GM12878 (cell line): ENCODE results near the gene VAT1. TPM values are rescaled to one million over a fixed set of nuclear protein-coding genes. Genes with fewer than 3 reads are reported as not detected.

ENCODE experiments used
- ATAC-seq: fragments of 200-7000 bp; cut with Tn5 transposase; 3 replicates; pipeline ENCODE4 v1.9.1; 2020; ENCODE audit warnings: mild to moderate bottlenecking, moderate library complexity
- BruUV-seq: library from RNA; stranded (reverse); fragments of 400-500 nt; replicated peaks from 2 replicates; lab custom pipeline; 2021; lab: Mats Ljungman, UMichigan
- CTCF ChIA-PET: fragments of 300-600 bp; sonication (Branson Sonifier 250); formaldehyde crosslinking; extraction: SDS; loops from one replicate; lab custom pipeline; 2021; ENCODE audit warnings: inconsistent platforms; lab: Yijun Ruan, JAX
- POLR2A ChIA-PET: fragments of 350-600 bp; formaldehyde crosslinking; extraction: SDS; loops from one replicate; lab custom pipeline; 2021; ENCODE audit warnings: inconsistent platforms; lab: Charles Lee
- RAD21 ChIA-PET: fragments of 300-600 bp; sonication (Branson Sonifier 250); formaldehyde crosslinking; loops from one replicate; lab custom pipeline; 2023; ENCODE audit warnings: antibody characterized with exemption; ENCODE audit not compliant: unreplicated experiment; lab: Charles Lee
- SMC1A ChIA-PET: fragments of 300-600 bp; sonication (Branson Sonifier 250); formaldehyde crosslinking; loops from one replicate; lab custom pipeline; 2023; ENCODE audit not compliant: unreplicated experiment, uncharacterized antibody; lab: Charles Lee
- DNase-seq: peaks from one replicate; pipeline ENCODE4 v3.0.0-alpha.2; 2011; ENCODE audit warnings: low read depth, low spot score
- FAIRE-seq: peaks from 3 replicates; lab custom pipeline; 2011; peaks lifted over from hg19 to GRCh38; lab: Jason Lieb, UNC
- H2AFZ ChIP-seq: 2 replicates; pipeline ENCODE4 v1.6.0; 2011; ENCODE audit warnings: low read depth, low read length, control low read depth; ENCODE audit not compliant: control insufficient read depth
- H3K27ac ChIP-seq: 2 replicates; pipeline ENCODE4 v1.5.1; 2011; ENCODE audit warnings: control low read depth; ENCODE audit not compliant: control insufficient read depth, insufficient read depth
- H3K27me3 ChIP-seq, 2 experiments: replicated peaks in 1 of 2; 2 replicates each; pipeline versions ENCODE4 v1.6.0 to v1.6.1; 2011; ENCODE audit warnings: low read length in 1 of 2; ENCODE audit not compliant: control insufficient read depth in 2 of 2, insufficient read depth in 2 of 2
- H3K36me3 ChIP-seq, 2 experiments: 2 replicates each; pipeline ENCODE4 v1.5.1; 2011; ENCODE audit warnings: low read length in 1 of 2; ENCODE audit not compliant: control insufficient read depth in 2 of 2, insufficient read depth in 2 of 2
- H3K4me1 ChIP-seq: 2 replicates; pipeline ENCODE4 v1.6.1; 2011; ENCODE audit warnings: mild to moderate bottlenecking, low read length, moderate library complexity, mixed read lengths; ENCODE audit not compliant: control insufficient read depth, insufficient read depth
- H3K4me2 ChIP-seq: 2 replicates; pipeline ENCODE4 v1.6.0; 2011; ENCODE audit warnings: control low read depth; ENCODE audit not compliant: control insufficient read depth, insufficient read depth
- H3K4me3 ChIP-seq: fragments of 200-600 bp; sonication (generic); 2 replicates; pipeline ENCODE4 v1.5.1; 2016
- H3K79me2 ChIP-seq: 2 replicates; pipeline ENCODE4 v1.6.0; 2011; ENCODE audit warnings: low read length; ENCODE audit not compliant: control insufficient read depth, insufficient read depth
- H3K9ac ChIP-seq: 2 replicates; pipeline ENCODE4 v1.8.0; 2011; ENCODE audit warnings: low read length, control low read depth, mixed read lengths; ENCODE audit not compliant: control insufficient read depth, insufficient read depth
- H3K9me3 ChIP-seq: replicated peaks from 3 replicates; pipeline ENCODE4 v1.5.1; 2011; ENCODE audit warnings: mild to moderate bottlenecking, low read length; ENCODE audit not compliant: control insufficient read depth, insufficient read depth
- H4K20me1 ChIP-seq: 2 replicates; pipeline ENCODE4 v1.6.0; 2011; ENCODE audit not compliant: control insufficient read depth, insufficient read depth
- POLR2AphosphoS2 ChIP-seq: IDR thresholded peaks from 2 replicates; pipeline ENCODE4 v1.6.1; 2011; ENCODE audit warnings: low read depth, mild to moderate bottlenecking, low read length, improper control_type of control experiment, moderate library complexity
- RELA ChIP-seq: fragments of 450-650 bp; IDR thresholded peaks from 2 replicates; pipeline ENCODE4 v1.8.0; 2014; ENCODE audit warnings: borderline replicate concordance; ENCODE audit not compliant: partially characterized antibody
- STAT1 ChIP-seq: fragments of 450-650 bp; conservative IDR thresholded peaks from 2 replicates; pipeline ENCODE4 v1.6.1; 2014; ENCODE audit warnings: antibody characterized with exemption, mild to moderate bottlenecking
- TCF3 ChIP-seq: IDR thresholded peaks from 2 replicates; pipeline ENCODE4 v1.6.1; 2012; ENCODE audit warnings: low read depth, mild to moderate bottlenecking, low read length, borderline replicate concordance; ENCODE audit not compliant: insufficient read depth
- WGBS: methylation state at CpG from one replicate; pipeline ENCODE4 v1.1.6; 2016; ENCODE audit warnings: low lambda C conversion rate; ENCODE audit not compliant: insufficient replicate concordance, insufficient coverage; ENCODE audit errors: missing lambda C conversion rate; 5-methylcytosine and 5-hydroxymethylcytosine counted together
- in situ Hi-C: fragments of 300-500 bp; cut with MboI; formaldehyde crosslinking; loops from 9 replicates; pipeline ENCODE4 v1.14.3; 2018; ENCODE audit warnings: mixed read lengths
- intact Hi-C: fragments of 100-400 bp; cut with micrococcal nuclease; formaldehyde crosslinking; loops from one replicate; pipeline ENCODE4 v1.14.2; 2022; ENCODE audit not compliant: unreplicated experiment
- polyA plus RNA-seq, 11 experiments: library from polyadenylated mRNA; depleted of rRNA in 4 of 11; unstranded in 6 of 11; stranded (reverse) in 5 of 11; fragments of >200 nt; fragmentation: Nextera tagmentation in 4 of 11; fragmentation: Illumina TruSeq in 1 of 11; extraction: Ambion mirVana in 4 of 11; extraction: Trizol in 1 of 11; gene quantifications; 1 replicate in 1 of 11; 2 replicates in 10 of 11; pipeline versions ENCODE4 v1.2.1 to v1.2.3, GENCODE V29; 2011 to 2016; ENCODE audit warnings: inconsistent platforms in 2 of 11, missing spikeins in 2 of 11, low read depth in 1 of 11
- total RNA-seq, 4 experiments: library from RNA; depleted of rRNA in 3 of 4; stranded (reverse); fragments of >200 nt in 3 of 4; fragmentation: Illumina TruSeq in 1 of 4; extraction: Trizol in 1 of 4; gene quantifications; 2 replicates each; pipeline versions ENCODE4 v1.2.1 to v1.2.3, GENCODE V29; 2013 to 2021
- TF ChIP-seq, protein P1 (sequence below): IDR thresholded peaks from 2 replicates; pipeline ENCODE4 v1.6.1; 2011; ENCODE audit warnings: borderline replicate concordance, low read depth, mild to moderate bottlenecking, moderate library complexity, low read length; ENCODE audit not compliant: insufficient read depth, poor library complexity, severe bottlenecking
- TF ChIP-seq, protein P2 (sequence below): fragments of 450-650 bp; IDR thresholded peaks from 2 replicates; pipeline ENCODE4 v1.6.1; 2017; ENCODE audit warnings: antibody characterized with exemption, mild to moderate bottlenecking, moderate library complexity
- TF ChIP-seq, protein P3 (sequence below): IDR thresholded peaks from 2 replicates; pipeline ENCODE4 v1.6.1; 2011; ENCODE audit warnings: mild to moderate bottlenecking, low read depth, low read length, moderate library complexity; ENCODE audit not compliant: insufficient replicate concordance
- TF ChIP-seq, protein P4 (sequence below), 3 experiments: IDR thresholded peaks in 2 of 3; conservative IDR thresholded peaks in 1 of 3; 2 replicates each; pipeline ENCODE4 v1.5.1; 2011; ENCODE audit warnings: low read depth in 3 of 3, low read length in 3 of 3, mild to moderate bottlenecking in 3 of 3, control low read depth in 2 of 3, moderate library complexity in 2 of 3, inconsistent platforms in 1 of 3, mixed read lengths in 1 of 3; ENCODE audit not compliant: control insufficient read depth in 2 of 3, insufficient read depth in 1 of 3; ENCODE audit errors: extremely low read depth in 1 of 3
- TF ChIP-seq, protein P5 (sequence below): IDR thresholded peaks from 2 replicates; pipeline ENCODE4 v1.6.1; 2012; ENCODE audit warnings: low read depth, low read length, improper control_type of control experiment
- TF ChIP-seq, protein P6 (sequence below): IDR thresholded peaks from 2 replicates; pipeline ENCODE4 v1.6.1; 2012; ENCODE audit warnings: low read depth, low read length, improper control_type of control experiment

Gene VAT1
- total and polyA plus RNA-seq, 10 of the 15 experiments (the other 5 are each of a cell fraction or from before 2014, with no cell fraction given): 5.0 to 19.8 (median 8.2) TPM

DNA sequence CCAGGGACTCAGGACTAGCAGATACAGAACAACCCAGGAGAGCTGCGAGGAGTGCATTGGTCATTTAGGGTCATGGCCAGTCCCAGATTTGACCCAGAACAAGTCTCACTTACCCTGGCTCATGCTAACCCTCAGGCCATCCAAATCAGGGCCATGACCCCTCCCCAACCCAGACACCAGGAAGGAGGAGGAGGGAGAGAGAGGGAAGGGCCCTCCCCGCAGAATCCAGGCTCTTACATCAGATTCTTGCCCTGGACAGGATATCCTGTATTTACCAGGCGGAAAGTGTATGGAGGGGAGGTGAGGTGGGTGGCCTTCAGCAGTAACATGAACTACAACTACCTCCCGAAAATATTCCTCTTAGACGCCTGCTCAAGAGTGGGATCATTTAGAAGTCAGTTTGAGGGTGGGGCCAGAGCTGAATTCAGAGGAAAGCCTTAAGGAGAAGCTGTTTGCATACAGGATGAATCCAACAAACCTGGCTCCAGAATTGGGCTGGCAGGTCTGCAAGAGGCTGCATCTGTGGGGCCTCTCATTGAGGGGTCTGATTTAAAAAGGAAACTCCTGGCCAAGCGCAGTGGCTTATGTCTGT is 2.1 kb downstream of the VAT1 start (continued):
- TF ChIP-seq, protein P1, sequence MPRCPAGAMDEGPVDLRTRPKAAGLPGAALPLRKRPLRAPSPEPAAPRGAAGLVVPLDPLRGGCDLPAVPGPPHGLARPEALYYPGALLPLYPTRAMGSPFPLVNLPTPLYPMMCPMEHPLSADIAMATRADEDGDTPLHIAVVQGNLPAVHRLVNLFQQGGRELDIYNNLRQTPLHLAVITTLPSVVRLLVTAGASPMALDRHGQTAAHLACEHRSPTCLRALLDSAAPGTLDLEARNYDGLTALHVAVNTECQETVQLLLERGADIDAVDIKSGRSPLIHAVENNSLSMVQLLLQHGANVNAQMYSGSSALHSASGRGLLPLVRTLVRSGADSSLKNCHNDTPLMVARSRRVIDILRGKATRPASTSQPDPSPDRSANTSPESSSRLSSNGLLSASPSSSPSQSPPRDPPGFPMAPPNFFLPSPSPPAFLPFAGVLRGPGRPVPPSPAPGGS: no peak
- no peak for TF ChIP-seq POLR2AphosphoS2
- TF ChIP-seq, protein P2, sequence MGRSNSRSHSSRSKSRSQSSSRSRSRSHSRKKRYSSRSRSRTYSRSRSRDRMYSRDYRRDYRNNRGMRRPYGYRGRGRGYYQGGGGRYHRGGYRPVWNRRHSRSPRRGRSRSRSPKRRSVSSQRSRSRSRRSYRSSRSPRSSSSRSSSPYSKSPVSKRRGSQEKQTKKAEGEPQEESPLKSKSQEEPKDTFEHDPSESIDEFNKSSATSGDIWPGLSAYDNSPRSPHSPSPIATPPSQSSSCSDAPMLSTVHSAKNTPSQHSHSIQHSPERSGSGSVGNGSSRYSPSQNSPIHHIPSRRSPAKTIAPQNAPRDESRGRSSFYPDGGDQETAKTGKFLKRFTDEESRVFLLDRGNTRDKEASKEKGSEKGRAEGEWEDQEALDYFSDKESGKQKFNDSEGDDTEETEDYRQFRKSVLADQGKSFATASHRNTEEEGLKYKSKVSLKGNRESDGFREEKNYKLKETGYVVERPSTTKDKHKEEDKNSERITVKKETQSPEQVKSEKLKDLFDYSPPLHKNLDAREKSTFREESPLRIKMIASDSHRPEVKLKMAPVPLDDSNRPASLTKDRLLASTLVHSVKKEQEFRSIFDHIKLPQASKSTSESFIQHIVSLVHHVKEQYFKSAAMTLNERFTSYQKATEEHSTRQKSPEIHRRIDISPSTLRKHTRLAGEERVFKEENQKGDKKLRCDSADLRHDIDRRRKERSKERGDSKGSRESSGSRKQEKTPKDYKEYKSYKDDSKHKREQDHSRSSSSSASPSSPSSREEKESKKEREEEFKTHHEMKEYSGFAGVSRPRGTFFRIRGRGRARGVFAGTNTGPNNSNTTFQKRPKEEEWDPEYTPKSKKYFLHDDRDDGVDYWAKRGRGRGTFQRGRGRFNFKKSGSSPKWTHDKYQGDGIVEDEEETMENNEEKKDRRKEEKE: no peak
- TF ChIP-seq STAT1: no peak

DNA sequence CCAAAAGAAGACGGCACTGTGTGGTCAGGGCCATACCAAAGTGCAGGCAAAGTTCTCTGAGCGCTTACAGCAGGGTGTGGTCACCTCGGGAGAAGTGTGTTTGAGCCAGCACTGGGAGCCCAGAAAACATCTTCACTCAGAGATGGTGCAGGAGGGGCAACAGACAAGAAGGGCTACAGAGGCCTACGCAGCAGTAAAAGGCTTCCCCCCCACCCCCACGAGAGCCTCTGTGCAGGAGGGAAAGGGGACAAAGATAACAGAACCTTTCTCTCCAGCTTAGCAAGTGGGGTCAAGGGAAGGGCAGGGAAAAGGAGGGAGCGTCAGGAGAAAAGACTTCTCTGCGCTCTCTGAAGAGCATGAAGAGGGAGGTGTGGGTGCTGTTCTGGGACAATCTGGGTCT is 2.8 kb downstream of the VAT1 start:
- WGBS: 59% methylated on average over 7 of the region's 7 CpGs
- Histone ChIP-seq H3K9ac (no peak overlapping the region), H4K20me1 (no peaks in the 10 kb centered on the region), H3K4me2 (no peak overlapping the region), H3K36me3 (no peaks in the 10 kb centered on the region), H3K9me3 (no peaks in the 10 kb centered on the region), H3K4me3 (no peak overlapping the region), H3K4me1 (peaks cover 6% of the 10 kb centered on the region; the same call in 1 of the 2 replicates), H3K79me2 (no peaks in the 10 kb centered on the region), H3K27me3 (no peaks in the 10 kb centered on the region), H2AFZ (no peak overlapping the region), H3K27ac (no peak overlapping the region)
- in situ Hi-C loops: no loop called here
- no peak for DNase-seq
- POLR2A ChIA-PET: no interaction called here
- intact Hi-C loops: no loop called here
- no peak for FAIRE-seq
- RAD21 ChIA-PET: no interaction called here
- CTCF ChIA-PET: no interaction called here
- ATAC-seq: no peak
- SMC1A ChIA-PET: interaction anchor here (1.2 kb wide), 1 partner anchor 12 kb away, joined by 3 read pairs; the partner anchor contains the start of gene IFI35
- BruUV-seq: no TSS peak
- TF ChIP-seq TCF3 (no peak), RELA (no peak)
- TF ChIP-seq, protein P3, sequence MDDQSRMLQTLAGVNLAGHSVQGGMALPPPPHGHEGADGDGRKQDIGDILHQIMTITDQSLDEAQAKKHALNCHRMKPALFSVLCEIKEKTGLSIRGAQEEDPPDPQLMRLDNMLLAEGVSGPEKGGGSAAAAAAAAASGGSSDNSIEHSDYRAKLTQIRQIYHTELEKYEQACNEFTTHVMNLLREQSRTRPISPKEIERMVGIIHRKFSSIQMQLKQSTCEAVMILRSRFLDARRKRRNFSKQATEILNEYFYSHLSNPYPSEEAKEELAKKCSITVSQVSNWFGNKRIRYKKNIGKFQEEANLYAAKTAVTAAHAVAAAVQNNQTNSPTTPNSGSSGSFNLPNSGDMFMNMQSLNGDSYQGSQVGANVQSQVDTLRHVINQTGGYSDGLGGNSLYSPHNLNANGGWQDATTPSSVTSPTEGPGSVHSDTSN: no peak
- TF ChIP-seq, protein P4, sequence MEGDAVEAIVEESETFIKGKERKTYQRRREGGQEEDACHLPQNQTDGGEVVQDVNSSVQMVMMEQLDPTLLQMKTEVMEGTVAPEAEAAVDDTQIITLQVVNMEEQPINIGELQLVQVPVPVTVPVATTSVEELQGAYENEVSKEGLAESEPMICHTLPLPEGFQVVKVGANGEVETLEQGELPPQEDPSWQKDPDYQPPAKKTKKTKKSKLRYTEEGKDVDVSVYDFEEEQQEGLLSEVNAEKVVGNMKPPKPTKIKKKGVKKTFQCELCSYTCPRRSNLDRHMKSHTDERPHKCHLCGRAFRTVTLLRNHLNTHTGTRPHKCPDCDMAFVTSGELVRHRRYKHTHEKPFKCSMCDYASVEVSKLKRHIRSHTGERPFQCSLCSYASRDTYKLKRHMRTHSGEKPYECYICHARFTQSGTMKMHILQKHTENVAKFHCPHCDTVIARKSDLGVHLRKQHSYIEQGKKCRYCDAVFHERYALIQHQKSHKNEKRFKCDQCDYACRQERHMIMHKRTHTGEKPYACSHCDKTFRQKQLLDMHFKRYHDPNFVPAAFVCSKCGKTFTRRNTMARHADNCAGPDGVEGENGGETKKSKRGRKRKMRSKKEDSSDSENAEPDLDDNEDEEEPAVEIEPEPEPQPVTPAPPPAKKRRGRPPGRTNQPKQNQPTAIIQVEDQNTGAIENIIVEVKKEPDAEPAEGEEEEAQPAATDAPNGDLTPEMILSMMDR (IDR thresholded peaks at IDR 0.05 in 2 of 3, conservative IDR thresholded peaks at IDR 0.05 in 1 of 3; ENCODE audit: control insufficient read depth in 2 of 3, extremely low read depth in 1 of 3, insufficient read depth in 1 of 3, low read depth in 3 of 3, low read length in 3 of 3): no peak
- TF ChIP-seq, protein P5, sequence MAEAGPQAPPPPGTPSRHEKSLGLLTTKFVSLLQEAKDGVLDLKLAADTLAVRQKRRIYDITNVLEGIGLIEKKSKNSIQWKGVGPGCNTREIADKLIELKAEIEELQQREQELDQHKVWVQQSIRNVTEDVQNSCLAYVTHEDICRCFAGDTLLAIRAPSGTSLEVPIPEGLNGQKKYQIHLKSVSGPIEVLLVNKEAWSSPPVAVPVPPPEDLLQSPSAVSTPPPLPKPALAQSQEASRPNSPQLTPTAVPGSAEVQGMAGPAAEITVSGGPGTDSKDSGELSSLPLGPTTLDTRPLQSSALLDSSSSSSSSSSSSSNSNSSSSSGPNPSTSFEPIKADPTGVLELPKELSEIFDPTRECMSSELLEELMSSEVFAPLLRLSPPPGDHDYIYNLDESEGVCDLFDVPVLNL: no peak
- TF ChIP-seq, protein P6, sequence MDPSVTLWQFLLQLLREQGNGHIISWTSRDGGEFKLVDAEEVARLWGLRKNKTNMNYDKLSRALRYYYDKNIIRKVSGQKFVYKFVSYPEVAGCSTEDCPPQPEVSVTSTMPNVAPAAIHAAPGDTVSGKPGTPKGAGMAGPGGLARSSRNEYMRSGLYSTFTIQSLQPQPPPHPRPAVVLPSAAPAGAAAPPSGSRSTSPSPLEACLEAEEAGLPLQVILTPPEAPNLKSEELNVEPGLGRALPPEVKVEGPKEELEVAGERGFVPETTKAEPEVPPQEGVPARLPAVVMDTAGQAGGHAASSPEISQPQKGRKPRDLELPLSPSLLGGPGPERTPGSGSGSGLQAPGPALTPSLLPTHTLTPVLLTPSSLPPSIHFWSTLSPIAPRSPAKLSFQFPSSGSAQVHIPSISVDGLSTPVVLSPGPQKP: no peak
